Measurements from ENCODE around the gene PLCB4.
A peak's percentile ranks its signal among the peaks of the same experiment; 100 is the strongest.

PLCB4 gene

DNA sequence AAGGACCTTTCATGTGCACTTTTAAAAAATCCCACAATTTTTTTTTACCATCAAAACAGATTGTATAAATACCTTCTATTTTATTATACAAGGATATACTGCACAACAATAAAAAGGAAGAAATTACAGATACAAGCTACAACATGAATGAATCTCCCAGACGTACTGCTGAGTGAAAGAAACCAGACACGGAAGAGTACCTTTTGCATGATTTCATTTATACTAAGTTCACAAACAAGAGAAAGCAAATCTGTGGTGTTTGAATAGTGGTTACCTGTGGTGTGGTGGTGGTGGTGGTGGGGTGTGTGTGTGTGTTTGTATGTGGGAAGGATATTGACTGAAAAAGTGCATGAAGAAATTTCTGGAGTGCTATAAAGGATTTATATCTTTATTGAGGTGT is 6.8 kb upstream of the PLCB4 start:
- DNase-seq, result no peak

DNA sequence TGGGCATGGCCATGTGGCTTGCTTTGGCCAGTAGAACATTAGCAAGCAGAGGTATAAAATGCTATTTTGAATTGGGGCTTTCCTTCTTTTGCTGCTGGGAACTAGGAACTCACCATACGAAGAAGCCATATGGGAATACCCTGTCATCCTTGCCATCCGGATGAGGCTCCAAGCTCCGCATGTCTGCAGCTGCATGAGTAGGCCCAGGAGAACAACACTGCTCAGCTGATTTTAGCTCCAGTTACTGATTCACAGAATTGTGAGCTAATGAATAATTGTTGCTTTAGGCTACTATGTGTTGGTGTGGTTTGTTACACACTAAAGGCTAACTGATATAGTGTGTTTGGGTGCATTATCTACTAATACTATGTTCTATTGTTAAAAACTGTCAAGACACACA is 2.7 kb upstream of the PLCB4 start:
- DNase-seq, result no peak

- DNase-seq, result no peak
Observed at GRCh38 chr20:9068233-9068801, 570 bp upstream of the PLCB4 start.

GRCh38 chr20:9070304-9070703 is 1.4 kb downstream of the PLCB4 start:
- no peak for DNase-seq

DNA sequence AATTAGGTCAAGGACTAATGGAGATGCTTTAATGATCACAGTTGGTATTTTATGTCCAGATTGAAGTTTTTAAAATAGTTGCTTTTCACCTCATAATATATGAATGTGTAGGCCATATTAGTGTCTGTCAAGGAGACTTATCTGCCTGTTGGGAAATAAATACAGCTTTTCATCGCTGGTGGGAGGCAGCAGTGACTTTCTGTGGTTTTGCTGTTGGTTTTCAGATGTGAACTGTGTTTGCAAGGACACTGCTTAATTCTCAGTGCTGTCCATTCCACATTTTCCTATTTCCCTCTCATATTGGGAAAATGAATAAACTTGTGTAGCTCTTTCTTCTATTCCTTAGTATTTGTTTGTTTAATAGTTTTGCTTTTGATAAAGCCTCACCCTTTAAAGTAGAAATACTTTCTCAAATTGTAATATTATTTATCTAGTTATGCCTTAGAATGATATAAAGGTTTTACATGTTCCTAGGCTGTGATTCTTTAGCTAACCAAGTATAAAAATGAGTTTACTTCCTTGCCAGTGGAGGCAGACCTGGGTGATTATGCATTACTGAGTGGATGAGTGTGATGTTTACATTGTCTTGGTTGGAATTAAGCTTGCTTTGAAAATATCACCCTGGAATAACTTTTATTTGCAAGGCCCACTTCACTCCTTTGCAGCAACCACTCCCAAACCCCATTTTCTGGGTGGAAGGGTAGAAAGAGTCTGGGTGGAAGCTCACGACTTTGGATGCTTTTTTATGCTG is 3.3 kb downstream of the PLCB4 start:
- no peak for DNase-seq

DNA sequence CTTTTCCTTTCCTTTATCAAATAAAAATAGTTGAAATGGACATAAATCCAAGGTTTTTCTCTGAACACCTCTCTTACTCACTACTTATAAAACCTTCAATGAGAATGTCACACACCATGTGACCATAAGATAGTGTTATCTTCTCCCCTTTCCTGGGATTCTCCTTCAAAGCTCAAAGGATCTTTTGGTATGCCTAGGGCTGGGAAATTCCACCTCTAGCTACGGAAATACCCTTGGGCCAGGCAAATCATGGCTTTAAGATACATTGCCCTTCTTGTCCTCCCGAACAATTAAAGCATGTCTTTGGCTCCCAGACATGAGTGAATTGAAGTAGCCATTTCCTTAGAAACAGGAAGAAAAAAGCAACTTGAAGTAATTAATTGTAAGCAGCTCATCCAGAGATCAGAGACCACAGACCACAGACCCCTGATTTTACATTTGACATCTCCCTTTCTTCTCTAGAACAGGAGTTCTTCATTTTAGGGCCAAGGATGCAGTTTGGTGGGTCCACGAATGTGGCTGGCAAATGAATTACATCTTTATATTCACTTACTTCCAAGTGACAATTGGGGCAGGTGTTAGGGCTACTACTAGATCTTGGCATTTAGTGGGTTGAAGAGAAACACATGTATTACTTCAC is 4.1 kb downstream of the PLCB4 start:
- no peak for DNase-seq

DNA sequence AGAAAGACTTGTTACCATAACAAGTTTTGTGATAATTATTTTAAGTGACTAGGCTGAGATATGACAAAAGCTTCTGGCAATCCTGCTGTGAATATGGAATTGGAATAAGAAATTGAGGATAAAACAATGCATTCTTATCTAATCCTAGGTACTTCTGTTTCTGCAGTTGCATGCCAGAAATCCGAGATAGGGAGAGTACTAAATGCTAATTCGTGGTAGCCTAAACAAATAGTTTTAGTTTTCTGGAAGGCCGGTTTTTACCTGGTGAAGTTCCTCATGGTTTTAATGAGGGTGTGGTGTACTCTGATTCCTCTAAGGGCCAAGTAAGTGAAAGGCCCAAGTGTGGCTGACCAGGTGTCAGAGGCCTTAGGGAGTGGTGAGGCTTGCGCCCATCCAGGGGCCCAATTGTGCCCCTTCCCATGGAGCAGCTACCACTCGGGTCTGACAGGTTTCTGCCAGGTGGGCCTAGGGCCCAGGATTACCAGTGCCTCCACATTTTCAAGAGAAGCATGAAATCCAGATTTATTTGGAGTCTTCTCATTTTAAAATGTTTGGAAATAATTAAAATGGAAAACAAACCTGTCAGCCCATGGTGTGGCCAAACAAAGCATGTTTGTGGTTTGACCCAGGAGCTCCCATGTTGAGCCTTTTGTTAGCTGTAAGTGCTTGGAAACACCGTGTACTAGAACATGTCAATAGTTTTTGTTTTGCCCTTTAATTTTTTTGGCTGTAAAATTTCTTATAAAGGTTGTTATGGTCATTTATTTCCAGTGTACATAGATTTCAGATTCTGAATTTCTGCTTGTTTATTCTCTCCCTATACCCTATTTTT is 6.6 kb downstream of the PLCB4 start:
- peak; percentile 34 for DNase-seq

DNA sequence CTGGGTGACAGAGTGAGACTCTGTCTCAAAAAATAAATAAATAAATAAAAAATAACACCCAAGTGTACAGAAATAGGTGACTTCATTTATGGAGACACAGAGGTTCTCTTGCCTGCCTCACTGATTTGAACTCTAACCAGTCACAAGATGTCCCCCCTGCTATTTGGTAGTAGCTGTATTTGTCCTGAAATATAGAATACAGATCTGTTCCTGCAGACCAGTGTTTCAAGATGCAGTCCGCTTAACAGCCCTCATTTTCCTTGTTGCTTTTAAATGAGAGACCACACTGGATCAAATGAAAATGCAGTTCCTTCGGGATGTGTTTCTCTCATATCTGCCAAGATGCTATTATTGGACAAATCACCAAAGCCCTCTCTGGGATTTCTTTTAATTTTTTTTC is 7.6 kb downstream of the PLCB4 start:
- DNase-seq, result no peak

GRCh38 chr20:9078826-9079731 is 10.2 kb downstream of the PLCB4 start:
- DNase-seq, result peak; percentile 57

DNA sequence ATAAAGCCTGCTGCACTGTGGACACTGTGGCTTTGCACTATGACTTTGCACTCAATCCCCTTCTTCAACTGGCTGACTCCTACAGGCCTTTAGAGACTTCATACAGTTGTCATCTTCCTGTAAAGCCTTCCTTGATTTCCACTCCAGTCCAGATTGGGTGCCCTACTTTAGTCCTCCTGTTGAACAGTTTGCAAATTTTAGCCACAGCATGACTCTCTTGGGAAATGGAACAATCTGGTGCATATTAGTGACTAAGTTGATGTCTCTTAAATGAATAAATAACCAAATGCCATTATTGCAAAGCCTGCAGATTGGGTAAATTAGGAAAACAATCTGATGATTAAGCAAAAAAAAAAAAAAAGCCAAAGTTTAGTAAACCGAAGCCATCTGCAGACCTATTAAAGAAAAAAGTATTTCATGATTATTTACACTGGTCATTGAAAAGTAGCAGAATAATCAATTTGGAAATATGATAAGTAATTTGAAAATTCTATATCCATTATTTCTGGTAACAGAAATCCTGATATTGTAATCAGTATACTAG is 12.6 kb downstream of the PLCB4 start:
- DNase-seq, result no peak

GRCh38 chr20:9082741-9083140 is 13.9 kb downstream of the PLCB4 start:
- DNase-seq, result peak; percentile 67

DNA sequence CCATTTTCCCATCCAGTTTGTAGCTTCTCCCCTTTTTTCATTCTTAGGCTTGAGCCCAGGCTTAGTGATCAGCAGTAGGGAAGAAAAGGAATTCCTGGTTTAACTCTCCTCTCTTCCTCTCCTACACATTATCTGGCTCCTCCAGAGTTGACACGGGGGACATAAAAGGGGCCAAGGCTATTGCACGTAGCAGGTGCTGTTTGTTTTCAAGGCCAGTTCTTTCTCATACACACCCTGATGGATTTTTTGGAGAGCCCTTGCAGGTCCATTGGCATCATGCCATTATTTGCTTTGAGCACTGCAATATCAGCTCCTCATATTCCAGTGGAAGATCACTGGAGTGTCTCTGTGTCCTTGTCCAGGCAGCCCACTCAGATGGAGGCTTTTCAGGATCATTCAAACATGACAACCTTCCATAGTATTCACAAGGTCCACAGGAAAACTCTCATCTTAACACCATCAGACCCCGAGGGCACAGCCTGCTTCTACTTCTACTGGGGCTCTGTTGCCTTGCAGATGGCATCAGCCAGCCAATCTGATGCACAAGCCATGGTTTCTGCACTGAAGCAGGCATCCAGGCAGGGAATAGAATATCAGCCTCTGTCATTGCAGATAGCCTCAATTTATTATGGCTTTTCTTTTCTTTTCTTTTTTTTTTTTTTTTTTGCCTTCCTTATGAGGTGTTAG is 18.8 kb downstream of the PLCB4 start:
- no peak for DNase-seq

DNA sequence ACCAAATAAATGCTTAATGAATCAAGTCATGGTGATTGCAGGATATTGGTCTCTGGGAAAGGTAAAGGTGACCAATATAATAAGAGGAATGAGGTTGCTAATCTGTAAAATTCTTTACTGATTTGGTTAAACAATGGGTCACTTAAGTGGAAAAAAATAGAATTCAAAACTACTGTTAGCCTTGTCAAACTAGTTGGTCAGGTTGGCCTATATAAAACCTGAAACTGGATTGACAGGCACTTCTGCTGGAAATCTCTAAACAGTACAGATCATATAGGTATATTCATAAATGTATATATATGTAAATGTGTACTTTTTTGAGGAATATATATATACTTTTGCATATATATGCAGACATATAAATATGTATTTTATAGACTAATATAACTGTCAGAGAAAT is 19.7 kb downstream of the PLCB4 start:
- DNase-seq, result no peak

- DNase-seq, result no peak
Observed at GRCh38 chr20:9092113-9092512, 23.2 kb downstream of the PLCB4 start.

- no peak for DNase-seq
Observed at GRCh38 chr20:9092655-9093054, 23.8 kb downstream of the PLCB4 start.

DNA sequence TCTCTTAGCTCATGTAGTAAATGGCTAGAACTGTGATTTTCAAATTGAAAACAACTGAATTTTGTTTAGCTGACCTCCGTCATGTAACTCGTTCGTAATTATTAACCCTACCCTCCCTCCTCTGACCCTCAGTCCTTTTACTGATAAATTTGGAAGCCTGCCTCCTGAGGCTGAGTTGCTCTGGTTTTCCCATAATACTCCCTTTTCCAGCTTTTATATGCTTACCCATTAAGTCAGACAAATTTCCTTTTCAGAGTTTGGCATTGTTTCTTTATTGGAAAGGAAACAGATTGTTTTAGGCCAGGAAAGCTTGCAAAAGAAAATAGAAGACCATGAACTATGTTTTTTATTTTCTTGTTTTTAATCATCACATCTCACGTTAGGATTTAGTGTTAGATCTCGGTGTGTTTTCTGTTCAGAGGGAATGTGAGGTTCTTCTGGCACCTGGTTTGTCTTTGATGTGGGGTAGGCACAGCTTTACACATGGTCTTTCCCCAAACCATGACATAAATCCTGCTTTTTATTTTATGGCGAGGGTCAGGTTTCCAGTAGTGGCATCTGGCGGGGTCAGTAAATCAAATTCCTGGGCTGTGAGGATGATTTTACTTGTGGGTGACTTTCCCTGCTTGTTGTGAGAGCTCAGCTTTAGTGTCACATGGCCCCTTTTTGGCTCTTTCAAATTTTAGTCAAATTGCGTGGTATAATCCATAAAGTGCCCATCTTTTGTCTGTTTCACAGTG is 24.5 kb downstream of the PLCB4 start:
- no peak for DNase-seq

DNA sequence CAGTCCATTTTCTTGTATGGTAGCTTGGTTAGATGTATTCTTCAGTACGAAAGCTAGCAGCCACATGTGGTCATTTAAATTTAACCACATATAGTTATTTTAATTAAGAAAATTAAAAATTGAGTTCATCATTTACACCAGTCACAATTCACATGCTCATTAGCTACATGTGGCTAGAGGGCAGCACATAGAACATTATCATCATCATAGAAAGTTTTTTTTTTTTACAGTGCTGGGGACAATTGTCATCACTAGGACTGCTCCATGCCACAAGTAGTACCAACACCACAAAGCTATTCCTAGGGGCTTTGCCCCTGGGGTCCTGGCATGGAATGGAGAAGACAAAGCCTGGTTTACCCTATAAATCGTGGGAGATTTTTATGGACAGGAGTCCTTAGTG is 30.5 kb downstream of the PLCB4 start:
- no peak for DNase-seq

DNA sequence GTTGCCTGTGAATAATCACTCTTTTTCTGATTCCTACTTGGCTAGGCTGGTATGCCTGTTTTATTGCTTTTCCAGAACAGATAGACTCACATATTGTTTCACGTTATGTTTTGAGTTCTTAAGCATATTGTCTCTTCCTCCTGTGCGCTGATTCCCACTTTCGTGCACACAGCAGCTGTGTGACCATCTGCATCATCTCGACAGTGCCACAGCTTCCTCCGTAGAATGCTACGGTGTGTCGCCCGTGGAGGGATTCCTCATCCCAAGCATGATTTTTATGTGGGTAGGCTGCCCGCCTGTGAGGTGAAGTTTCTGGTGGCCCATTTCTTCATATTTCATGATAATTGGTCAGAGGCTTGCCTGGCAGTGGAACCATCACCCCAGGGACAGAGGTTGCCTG is 31.8 kb downstream of the PLCB4 start:
- DNase-seq, result no peak

- no peak for DNase-seq
Observed at GRCh38 chr20:9102456-9102855, 33.6 kb downstream of the PLCB4 start.

GRCh38 chr20:9103955-9104354 is 35.1 kb downstream of the PLCB4 start:
- DNase-seq, result no peak

DNA sequence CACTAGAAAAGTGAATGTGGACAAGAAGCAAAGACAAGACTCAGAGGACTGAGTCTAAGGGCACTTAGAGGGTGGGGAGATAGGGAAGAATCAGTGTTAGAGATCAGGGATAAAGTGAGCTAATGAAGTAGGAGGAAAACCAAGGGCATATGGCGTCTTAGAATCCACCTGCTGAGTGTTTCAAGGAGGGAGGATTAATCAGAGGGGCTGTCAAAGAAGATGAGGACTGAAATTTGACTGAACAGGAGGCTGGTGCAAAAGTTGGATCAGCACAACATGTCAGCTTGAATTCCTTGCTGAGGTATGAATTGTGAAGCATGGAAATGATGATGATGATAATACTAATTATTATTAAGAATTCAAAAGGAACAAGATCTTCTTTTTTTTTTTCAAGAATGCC is 39.4 kb downstream of the PLCB4 start:
- DNase-seq, result no peak
